Sciatic nerve (tissue), 2 donors: ENCODE measurements around the gene AUTS2. TPM values are rescaled to one million over a fixed set of nuclear protein-coding genes. Genes with fewer than 3 reads are reported as not detected.
"Not testable (repeated sequence)": the region's sequence is repeated elsewhere in the genome, so short reads cannot be mapped to it uniquely, and the experiment has no call there.

Experiments used
- ATAC-seq: fragments of 200-7000 bp; cut with Tn5 transposase; one replicate; pipeline ENCODE4 v1.9.1; 2020; ENCODE audit warnings: mild to moderate bottlenecking, moderate library complexity
- DNase-seq: peaks from one replicate; pipeline ENCODE4 v3.0.0-alpha.2; 2020; ENCODE audit warnings: low spot score
- intact Hi-C: fragments of 100-400 bp; cut with DNase I; formaldehyde crosslinking; loops from one replicate; pipeline ENCODE4 v1.14.2; 2022
- total RNA-seq: library from RNA; stranded (reverse); fragmentation: NEBNext Ultra II Directional; extraction: Animal tissue kit (Norgen Biotek cat#: 25700); gene quantifications from one replicate; pipeline ENCODE4 v1.2.1, GENCODE V29; 2021
- donor health status: DM: no; HTN: no; CAD: no.
- donor health status: DM: no; HTN: no; CAD: no.

The AUTS2 gene
- total RNA-seq, 1 donor from 2014 or later = 129 TPM

GRCh38 chr7:70794962-70795361 is 1196.7 kb downstream of the AUTS2 start:
- no peak for ATAC-seq
- intact Hi-C loops = no loop called here
- DNase-seq = no peak

- ATAC-seq (no peak), DNase-seq (no peak)
- intact Hi-C loops = no loop called here
These were observed 1197.7 kb downstream of the AUTS2 start for GRCh38 chr7:70795948-70796347.

GRCh38 chr7:70797109-70797514 is 1198.8 kb downstream of the AUTS2 start:
- intact Hi-C loops = no loop called here
- DNase-seq (no peak), ATAC-seq (peak; percentile 36)

GRCh38 chr7:70799841-70800405 is 1201.6 kb downstream of the AUTS2 start:
- DNase-seq = no peak
- intact Hi-C loops = no loop called here
- ATAC-seq = no peak

- no peak for ATAC-seq
These were observed 1207.1 kb downstream of the AUTS2 start for GRCh38 chr7:70805360-70805759.

GRCh38 chr7:70807650-70808049 is 1209.4 kb downstream of the AUTS2 start:
- DNase-seq (no peak), ATAC-seq (no peak)
- intact Hi-C loops = no loop called here

More at GRCh38 chr7:70805360-70805759, 1207.1 kb downstream of the AUTS2 start:
- DNase-seq = no peak
- intact Hi-C loops = no loop called here

GRCh38 chr7:70808876-70809275 is 1210.6 kb downstream of the AUTS2 start:
- intact Hi-C loops = no loop called here
- no peak for ATAC-seq

GRCh38 chr7:70810558-70811139 is 1212.4 kb downstream of the AUTS2 start:
- no peak for DNase-seq
- ATAC-seq = no peak
- intact Hi-C loops = loop anchor here (5.0 kb wide), 1 partner anchor 818 kb away; no protein-coding TSS in a partner anchor

More at GRCh38 chr7:70808876-70809275, 1210.6 kb downstream of the AUTS2 start:
- DNase-seq = no peak

- ATAC-seq = no peak
- no peak for DNase-seq
- intact Hi-C loops = loop anchor here (5.0 kb wide), 1 partner anchor 820 kb away; no protein-coding TSS in a partner anchor
These were observed 1214.2 kb downstream of the AUTS2 start for GRCh38 chr7:70812511-70812910.

- ATAC-seq, intact Hi-C loops, DNase-seq: not testable (repeated sequence)
These were observed 1224.2 kb downstream of the AUTS2 start for GRCh38 chr7:70822490-70822889.

GRCh38 chr7:70829221-70830059 is 1231.2 kb downstream of the AUTS2 start:
- DNase-seq (peak; percentile 83), ATAC-seq (peak; percentile 93)
- intact Hi-C loops = no loop called here

GRCh38 chr7:70830060-70830395 is 1231.8 kb downstream of the AUTS2 start:
- intact Hi-C loops = no loop called here
- ATAC-seq (no peak), DNase-seq (no peak)

- ATAC-seq = no peak
- intact Hi-C loops = no loop called here
- no peak for DNase-seq
These were observed 1232.2 kb downstream of the AUTS2 start for GRCh38 chr7:70830426-70830825.

- intact Hi-C loops = no loop called here
- no peak for ATAC-seq
These were observed 1235.5 kb downstream of the AUTS2 start for GRCh38 chr7:70833726-70834125.

GRCh38 chr7:70834424-70834823 is 1236.1 kb downstream of the AUTS2 start:
- DNase-seq = no peak
- no peak for ATAC-seq
- intact Hi-C loops = no loop called here

More at GRCh38 chr7:70833726-70834125, 1235.5 kb downstream of the AUTS2 start:
- no peak for DNase-seq

GRCh38 chr7:70835658-70836057 is 1237.4 kb downstream of the AUTS2 start:
- intact Hi-C loops = no loop called here
- no peak for DNase-seq
- no peak for ATAC-seq

GRCh38 chr7:70836279-70836678 is 1238.0 kb downstream of the AUTS2 start:
- intact Hi-C loops = no loop called here
- ATAC-seq (no peak), DNase-seq (no peak)

- intact Hi-C loops = no loop called here
- ATAC-seq (no peak), DNase-seq (no peak)
These were observed 1238.7 kb downstream of the AUTS2 start for GRCh38 chr7:70836946-70837345.

GRCh38 chr7:70837589-70837988 is 1239.3 kb downstream of the AUTS2 start:
- intact Hi-C loops = no loop called here
- DNase-seq (no peak), ATAC-seq (no peak)

GRCh38 chr7:70838292-70838907 is 1240.1 kb downstream of the AUTS2 start:
- no peak for ATAC-seq
- intact Hi-C loops = no loop called here
- DNase-seq = no peak
